ENCODE data around the gene ROBO2.

- TF ChIP-seq, protein P1, sequence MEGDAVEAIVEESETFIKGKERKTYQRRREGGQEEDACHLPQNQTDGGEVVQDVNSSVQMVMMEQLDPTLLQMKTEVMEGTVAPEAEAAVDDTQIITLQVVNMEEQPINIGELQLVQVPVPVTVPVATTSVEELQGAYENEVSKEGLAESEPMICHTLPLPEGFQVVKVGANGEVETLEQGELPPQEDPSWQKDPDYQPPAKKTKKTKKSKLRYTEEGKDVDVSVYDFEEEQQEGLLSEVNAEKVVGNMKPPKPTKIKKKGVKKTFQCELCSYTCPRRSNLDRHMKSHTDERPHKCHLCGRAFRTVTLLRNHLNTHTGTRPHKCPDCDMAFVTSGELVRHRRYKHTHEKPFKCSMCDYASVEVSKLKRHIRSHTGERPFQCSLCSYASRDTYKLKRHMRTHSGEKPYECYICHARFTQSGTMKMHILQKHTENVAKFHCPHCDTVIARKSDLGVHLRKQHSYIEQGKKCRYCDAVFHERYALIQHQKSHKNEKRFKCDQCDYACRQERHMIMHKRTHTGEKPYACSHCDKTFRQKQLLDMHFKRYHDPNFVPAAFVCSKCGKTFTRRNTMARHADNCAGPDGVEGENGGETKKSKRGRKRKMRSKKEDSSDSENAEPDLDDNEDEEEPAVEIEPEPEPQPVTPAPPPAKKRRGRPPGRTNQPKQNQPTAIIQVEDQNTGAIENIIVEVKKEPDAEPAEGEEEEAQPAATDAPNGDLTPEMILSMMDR (IDR thresholded peaks at IDR 0.05) = no peak
- no peak for TF ChIP-seq ZFX (IDR thresholded peaks at IDR 0.05; ENCODE audit: borderline replicate concordance)
Observed at GRCh38 chr3:77459926-77460325, 420.0 kb downstream of the ROBO2 start.

Data from 22Rv1 (cell line).